Astrocyte of the spinal cord (primary cell): ENCODE results near the gene ABCG8.

ENCODE experiments used
- DNase-seq: peaks from one replicate; pipeline ENCODE4 v3.0.0; 2011; ENCODE audit warnings: low read depth, low spot score
- H3K4me3 ChIP-seq: 2 replicates; pipeline ENCODE4 v1.5.1; 2011; ENCODE audit warnings: low read depth, mild to moderate bottlenecking, low read length, moderate library complexity
- CTCF ChIP-seq: IDR thresholded peaks from 2 replicates; pipeline ENCODE4 v1.5.1; 2012; ENCODE audit warnings: low read depth, mild to moderate bottlenecking, low read length, inconsistent platforms
- in situ Hi-C: cut with HindIII; loops from 2 replicates; pipeline ENCODE4 v1.10.0; 2017; ENCODE audit warnings: low sequenced_read_pairs

The ABCG8 gene

GRCh38 chr2:43842866-43843226 lies 4.1 kb downstream of the ABCG8 start:
- TF ChIP-seq CTCF = no peak
- in situ Hi-C loops = no loop called here
- DNase-seq = no peak
- H3K4me3 ChIP-seq = no peak overlapping the region

GRCh38 chr2:43845181-43845580 lies 6.4 kb downstream of the ABCG8 start:
- in situ Hi-C loops = no loop called here
- no peak for TF ChIP-seq CTCF
- DNase-seq = no peak
- no peak overlapping the region for H3K4me3 ChIP-seq

GRCh38 chr2:43846140-43846793 lies 7.5 kb downstream of the ABCG8 start:
- TF ChIP-seq CTCF = no peak
- in situ Hi-C loops = no loop called here
- no peak for DNase-seq
- H3K4me3 ChIP-seq = no peak overlapping the region

GRCh38 chr2:43848214-43848613 lies 9.4 kb downstream of the ABCG8 start:
- H3K4me3 ChIP-seq = no peak overlapping the region
- in situ Hi-C loops = no loop called here
- TF ChIP-seq CTCF = no peak

GRCh38 chr2:43851011-43851980 lies 12.5 kb downstream of the ABCG8 start:
- no peak overlapping the region for H3K4me3 ChIP-seq
- no peak for DNase-seq
- TF ChIP-seq CTCF = no peak
- in situ Hi-C loops = no loop called here

More at GRCh38 chr2:43848214-43848613, 9.4 kb downstream of the ABCG8 start:
- DNase-seq = no peak

- DNase-seq = no peak
- no peak overlapping the region for H3K4me3 ChIP-seq
- no peak for TF ChIP-seq CTCF
- in situ Hi-C loops = no loop called here
Measured at GRCh38 chr2:43852196-43852730, 13.5 kb downstream of the ABCG8 start.
